GM19463 (cell line): ENCODE measurements around the gene DST.

Source experiments
- ATAC-seq: cut with Tn5 transposase; IDR thresholded peaks from one replicate; pipeline ENCODE4 v1.9.1; 2021; ENCODE audit warnings: mild to moderate bottlenecking, moderate library complexity; ENCODE audit not compliant: unreplicated experiment

The DST gene

GRCh38 chr6:56642366-56643261, at the start of gene DST:
Gene DST (minus strand): TSS chr6:56642889.
- ATAC-seq = no peak

GRCh38 chr6:56691814-56692213, 49.1 kb upstream of the DST start:
- no peak for ATAC-seq

- ATAC-seq = no peak
These were observed 48.6 kb upstream of the DST start for GRCh38 chr6:56691286-56691595.

- ATAC-seq = no peak
These were observed 48.0 kb upstream of the DST start for GRCh38 chr6:56690519-56691285.

- ATAC-seq = peak; percentile 17
These were observed 47.0 kb upstream of the DST start for GRCh38 chr6:56689663-56690062.

- peak; percentile 96 for ATAC-seq
These were observed 46.4 kb upstream of the DST start for GRCh38 chr6:56689114-56689513.

- ATAC-seq = no peak
These were observed 45.8 kb upstream of the DST start for GRCh38 chr6:56688521-56688920.

- ATAC-seq = no peak
These were observed 44.9 kb upstream of the DST start for GRCh38 chr6:56687551-56687950.

- no peak for ATAC-seq
These were observed 43.7 kb upstream of the DST start for GRCh38 chr6:56686429-56686828.

GRCh38 chr6:56685994-56686393, 43.3 kb upstream of the DST start:
- ATAC-seq = no peak

- no peak for ATAC-seq
These were observed 42.5 kb upstream of the DST start for GRCh38 chr6:56685102-56685733.

- ATAC-seq = no peak
These were observed 41.8 kb upstream of the DST start for GRCh38 chr6:56684342-56685101.

- ATAC-seq = no peak
These were observed 41.2 kb upstream of the DST start for GRCh38 chr6:56683882-56684281.

- no peak for ATAC-seq
These were observed 39.9 kb upstream of the DST start for GRCh38 chr6:56682635-56683034.

GRCh38 chr6:56677559-56677958, 34.9 kb upstream of the DST start:
- ATAC-seq = no peak

GRCh38 chr6:56671651-56672461, 29.2 kb upstream of the DST start:
- no peak for ATAC-seq

- ATAC-seq = no peak
These were observed 28.5 kb upstream of the DST start for GRCh38 chr6:56671160-56671559.

GRCh38 chr6:56669041-56669440, 26.4 kb upstream of the DST start:
- ATAC-seq = no peak

- no peak for ATAC-seq
These were observed 25.5 kb upstream of the DST start for GRCh38 chr6:56668158-56668557.

GRCh38 chr6:56667336-56667735, 24.6 kb upstream of the DST start:
- no peak for ATAC-seq
